GM12878 (cell line): Measurements from ENCODE around the gene CEP19. TPM values are rescaled to one million over a fixed set of nuclear protein-coding genes. Genes with fewer than 3 reads are reported as not detected.

Experiments used
- ATF7 ChIP-seq: fragments of 450-650 bp; IDR thresholded peaks from 2 replicates; pipeline ENCODE4 v1.6.1; 2016; ENCODE audit warnings: low read depth, mild to moderate bottlenecking
- CEBPB ChIP-seq, 2 experiments: fragments of 150-350 bp in 1 of 2; IDR thresholded peaks; 2 replicates each; pipeline ENCODE4 v1.6.1; 2012 to 2014; ENCODE audit warnings: low read depth in 2 of 2, low read length in 2 of 2, borderline replicate concordance in 1 of 2, inconsistent platforms in 1 of 2
- E2F4 ChIP-seq: IDR thresholded peaks from 2 replicates; pipeline ENCODE4 v1.6.1; 2012; ENCODE audit warnings: low read depth, low read length, improper control_type of control experiment
- FOS ChIP-seq: IDR thresholded peaks from 3 replicates; pipeline ENCODE4 v1.6.1; 2011; ENCODE audit warnings: borderline replicate concordance; ENCODE audit not compliant: insufficient read length; ENCODE audit errors: extremely low read depth
- HDGF ChIP-seq: fragments of 450-650 bp; IDR thresholded peaks from 2 replicates; pipeline ENCODE4 v1.6.1; 2016; ENCODE audit warnings: antibody characterized with exemption
- MTA3 ChIP-seq: IDR thresholded peaks from 2 replicates; pipeline ENCODE4 v1.6.1; 2012; ENCODE audit warnings: low read length, inconsistent platforms, borderline replicate concordance
- MXI1 ChIP-seq: fragments of 150-350 bp; IDR thresholded peaks from 2 replicates; pipeline ENCODE4 v1.6.1; 2011; ENCODE audit warnings: low read depth, mild to moderate bottlenecking, inconsistent platforms, low read length, improper control_type of control experiment
- NBN ChIP-seq: fragments of 450-650 bp; IDR thresholded peaks from 2 replicates; pipeline ENCODE4 v1.6.1; 2016
- NFIC ChIP-seq: IDR thresholded peaks from 2 replicates; pipeline ENCODE4 v1.6.1; 2012; ENCODE audit warnings: low read depth, mild to moderate bottlenecking, inconsistent platforms, low read length, moderate library complexity
- NFYA ChIP-seq: IDR thresholded peaks from 2 replicates; pipeline ENCODE4 v1.6.1; 2011; ENCODE audit warnings: low read depth, mild to moderate bottlenecking, low read length, improper control_type of control experiment, borderline replicate concordance
- NR2C1 ChIP-seq: fragments of 450-650 bp; IDR thresholded peaks from 2 replicates; pipeline ENCODE4 v1.6.1; 2017; ENCODE audit warnings: antibody characterized with exemption, mild to moderate bottlenecking, moderate library complexity
- RAD51 ChIP-seq: fragments of 450-650 bp; IDR thresholded peaks from 2 replicates; pipeline ENCODE4 v1.6.1; 2016; ENCODE audit warnings: moderate library complexity, mild to moderate bottlenecking, inconsistent platforms
- SP1 ChIP-seq: IDR thresholded peaks from one replicate; pipeline ENCODE4 v1.6.1; 2011; ENCODE audit warnings: low read depth, low read length
- SRF ChIP-seq, 2 experiments: IDR thresholded peaks; 2 replicates each; pipeline ENCODE4 v1.6.1; 2011; ENCODE audit warnings: low read depth in 2 of 2, low read length in 2 of 2, mild to moderate bottlenecking in 1 of 2, moderate library complexity in 1 of 2
- SUPT20H ChIP-seq: IDR thresholded peaks from 2 replicates; pipeline ENCODE4 v1.6.1; 2011; ENCODE audit warnings: low read depth, mild to moderate bottlenecking, low read length, moderate library complexity, borderline replicate concordance; ENCODE audit not compliant: control insufficient read depth
- SUZ12 ChIP-seq: fragments of 200-600 bp; sonication (generic); IDR thresholded peaks from one replicate; pipeline ENCODE4 v1.6.1; 2018; ENCODE audit warnings: antibody characterized with exemption, mild to moderate bottlenecking; ENCODE audit not compliant: unreplicated experiment
- TCF7 ChIP-seq: IDR thresholded peaks from 2 replicates; pipeline ENCODE4 v1.6.1; 2014; ENCODE audit warnings: antibody characterized with exemption, borderline replicate concordance
- USF2 ChIP-seq: IDR thresholded peaks from 2 replicates; pipeline ENCODE4 v1.6.1; 2011; ENCODE audit warnings: low read depth, low read length, improper control_type of control experiment, borderline replicate concordance
- ZNF24 ChIP-seq: fragments of 450-650 bp; IDR thresholded peaks from 2 replicates; pipeline ENCODE4 v1.6.1; 2017; ENCODE audit warnings: antibody characterized with exemption, mild to moderate bottlenecking
- polyA plus RNA-seq, 11 experiments: library from polyadenylated mRNA; depleted of rRNA in 4 of 11; unstranded in 6 of 11; stranded (reverse) in 5 of 11; fragments of >200 nt; fragmentation: Nextera tagmentation in 4 of 11; fragmentation: Illumina TruSeq in 1 of 11; extraction: Ambion mirVana in 4 of 11; extraction: Trizol in 1 of 11; gene quantifications; 1 replicate in 1 of 11; 2 replicates in 10 of 11; pipeline versions ENCODE4 v1.2.1 to v1.2.3, GENCODE V29; 2011 to 2016; ENCODE audit warnings: inconsistent platforms in 2 of 11, missing spikeins in 2 of 11, low read depth in 1 of 11
- total RNA-seq, 4 experiments: library from RNA; depleted of rRNA in 3 of 4; stranded (reverse); fragments of >200 nt in 3 of 4; fragmentation: Illumina TruSeq in 1 of 4; extraction: Trizol in 1 of 4; gene quantifications; 2 replicates each; pipeline versions ENCODE4 v1.2.1 to v1.2.3, GENCODE V29; 2013 to 2021
- TF ChIP-seq, protein P1 (sequence below): IDR thresholded peaks from 2 replicates; pipeline ENCODE4 v1.6.1; 2012; ENCODE audit warnings: low read length, inconsistent platforms
- TF ChIP-seq, protein P2 (sequence below): fragments of 450-650 bp; IDR thresholded peaks from 2 replicates; pipeline ENCODE4 v1.6.1; 2014; ENCODE audit warnings: mild to moderate bottlenecking
- TF ChIP-seq, protein P3 (sequence below): fragments of 450-650 bp; IDR thresholded peaks from 2 replicates; pipeline ENCODE4 v1.6.1; 2017; ENCODE audit warnings: mild to moderate bottlenecking, low read depth, inconsistent platforms; ENCODE audit not compliant: poor library complexity, severe bottlenecking

CEP19 gene
- total and polyA plus RNA-seq, 10 of the 15 experiments (the other 5 are each of a cell fraction or from before 2014, with no cell fraction given), result 1.9 to 5.9 (median 2.7) TPM

DNA sequence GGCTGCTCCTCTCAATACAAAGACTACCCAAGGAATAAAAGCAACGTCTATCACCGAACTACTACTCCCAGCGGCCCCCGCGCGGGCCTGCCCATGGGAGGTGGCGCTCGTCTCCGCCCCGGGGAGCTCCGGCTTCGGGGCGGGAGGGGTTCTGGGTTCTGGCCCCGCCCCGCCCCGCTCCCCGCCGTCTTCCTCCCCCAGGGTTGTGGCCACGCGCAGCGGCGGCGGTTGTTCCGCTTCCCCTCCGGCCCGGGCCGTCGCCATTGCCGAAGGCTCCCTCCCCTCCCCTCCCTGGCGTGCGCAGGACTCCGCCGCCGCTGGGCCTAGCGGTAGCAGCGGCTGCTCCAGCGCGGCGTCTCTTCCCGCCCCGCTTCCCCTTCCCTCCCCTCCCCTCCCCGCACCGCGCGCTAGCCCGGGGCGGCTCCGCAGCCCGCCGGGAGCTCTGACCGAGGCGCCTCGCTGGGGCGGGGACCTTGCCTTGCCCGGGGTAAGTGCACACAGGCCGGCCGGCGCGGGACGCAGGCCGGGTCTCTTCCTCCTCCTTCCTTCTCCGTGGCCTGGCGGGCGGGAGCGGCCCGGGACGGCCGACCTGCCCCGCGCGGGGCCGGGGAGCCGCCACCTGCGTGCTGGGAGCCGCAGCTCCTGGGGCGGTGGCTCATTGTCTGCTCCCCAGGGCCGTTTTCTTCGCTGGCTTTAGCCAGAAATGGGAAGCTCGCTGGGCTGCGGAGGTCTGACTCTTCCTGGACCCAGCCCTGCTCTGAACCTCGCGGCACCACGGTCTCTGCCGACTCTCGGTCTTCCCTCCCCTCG, 27.8 kb upstream of the CEP19 start, which contains the start of gene PAK2 (continued):
- no peak for TF ChIP-seq SP1
- no peak for TF ChIP-seq SUPT20H
- TF ChIP-seq RAD51, result no peak
- TF ChIP-seq, protein P1, sequence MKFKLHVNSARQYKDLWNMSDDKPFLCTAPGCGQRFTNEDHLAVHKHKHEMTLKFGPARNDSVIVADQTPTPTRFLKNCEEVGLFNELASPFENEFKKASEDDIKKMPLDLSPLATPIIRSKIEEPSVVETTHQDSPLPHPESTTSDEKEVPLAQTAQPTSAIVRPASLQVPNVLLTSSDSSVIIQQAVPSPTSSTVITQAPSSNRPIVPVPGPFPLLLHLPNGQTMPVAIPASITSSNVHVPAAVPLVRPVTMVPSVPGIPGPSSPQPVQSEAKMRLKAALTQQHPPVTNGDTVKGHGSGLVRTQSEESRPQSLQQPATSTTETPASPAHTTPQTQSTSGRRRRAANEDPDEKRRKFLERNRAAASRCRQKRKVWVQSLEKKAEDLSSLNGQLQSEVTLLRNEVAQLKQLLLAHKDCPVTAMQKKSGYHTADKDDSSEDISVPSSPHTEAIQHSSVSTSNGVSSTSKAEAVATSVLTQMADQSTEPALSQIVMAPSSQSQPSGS, result no peak
- no peak for TF ChIP-seq FOS
- TF ChIP-seq, protein P2, sequence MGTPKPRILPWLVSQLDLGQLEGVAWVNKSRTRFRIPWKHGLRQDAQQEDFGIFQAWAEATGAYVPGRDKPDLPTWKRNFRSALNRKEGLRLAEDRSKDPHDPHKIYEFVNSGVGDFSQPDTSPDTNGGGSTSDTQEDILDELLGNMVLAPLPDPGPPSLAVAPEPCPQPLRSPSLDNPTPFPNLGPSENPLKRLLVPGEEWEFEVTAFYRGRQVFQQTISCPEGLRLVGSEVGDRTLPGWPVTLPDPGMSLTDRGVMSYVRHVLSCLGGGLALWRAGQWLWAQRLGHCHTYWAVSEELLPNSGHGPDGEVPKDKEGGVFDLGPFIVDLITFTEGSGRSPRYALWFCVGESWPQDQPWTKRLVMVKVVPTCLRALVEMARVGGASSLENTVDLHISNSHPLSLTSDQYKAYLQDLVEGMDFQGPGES, result no peak
- TF ChIP-seq SUZ12, result no peak
- no peak for TF ChIP-seq USF2
- no peak for TF ChIP-seq HDGF
- TF ChIP-seq SRF (IDR thresholded peaks at IDR 0.05; ENCODE audit: low read depth in 2 of 2, low read length in 2 of 2), result no peak
- no peak for TF ChIP-seq ATF7
- TF ChIP-seq MXI1, result no peak; the same call in 1 of the 2 replicates
- no peak for TF ChIP-seq NR2C1
- TF ChIP-seq TCF7, result no peak
- TF ChIP-seq ZNF24, result no peak
- TF ChIP-seq CEBPB (IDR thresholded peaks at IDR 0.05; ENCODE audit: borderline replicate concordance in 1 of 2, low read depth in 2 of 2, low read length in 2 of 2), result no peak
- TF ChIP-seq NFIC, result no peak
- TF ChIP-seq MTA3, result no peak
- TF ChIP-seq, protein P3, sequence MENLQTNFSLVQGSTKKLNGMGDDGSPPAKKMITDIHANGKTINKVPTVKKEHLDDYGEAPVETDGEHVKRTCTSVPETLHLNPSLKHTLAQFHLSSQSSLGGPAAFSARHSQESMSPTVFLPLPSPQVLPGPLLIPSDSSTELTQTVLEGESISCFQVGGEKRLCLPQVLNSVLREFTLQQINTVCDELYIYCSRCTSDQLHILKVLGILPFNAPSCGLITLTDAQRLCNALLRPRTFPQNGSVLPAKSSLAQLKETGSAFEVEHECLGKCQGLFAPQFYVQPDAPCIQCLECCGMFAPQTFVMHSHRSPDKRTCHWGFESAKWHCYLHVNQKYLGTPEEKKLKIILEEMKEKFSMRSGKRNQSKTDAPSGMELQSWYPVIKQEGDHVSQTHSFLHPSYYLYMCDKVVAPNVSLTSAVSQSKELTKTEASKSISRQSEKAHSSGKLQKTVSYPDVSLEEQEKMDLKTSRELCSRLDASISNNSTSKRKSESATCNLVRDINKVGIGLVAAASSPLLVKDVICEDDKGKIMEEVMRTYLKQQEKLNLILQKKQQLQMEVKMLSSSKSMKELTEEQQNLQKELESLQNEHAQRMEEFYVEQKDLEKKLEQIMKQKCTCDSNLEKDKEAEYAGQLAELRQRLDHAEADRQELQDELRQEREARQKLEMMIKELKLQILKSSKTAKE, result no peak
- no peak for TF ChIP-seq NBN
- TF ChIP-seq NFYA, result no peak
- no peak for TF ChIP-seq E2F4
